ENCODE results near the gene SMIM41.

The SMIM41 gene

GRCh38 chr12:52148464-52149181 lies 69.1 kb downstream of the SMIM41 start:
- DNase-seq, result peak; percentile 40

GRCh38 chr12:52149182-52149641 lies 69.7 kb downstream of the SMIM41 start:
- DNase-seq, result no peak

- DNase-seq, result no peak
Observed at GRCh38 chr12:52149651-52150241, 70.2 kb downstream of the SMIM41 start.

GRCh38 chr12:52151153-52151836 lies 71.8 kb downstream of the SMIM41 start:
- DNase-seq, result no peak

GRCh38 chr12:52151837-52152783 lies 72.6 kb downstream of the SMIM41 start:
- no peak for DNase-seq

GRCh38 chr12:52152905-52153317 lies 73.4 kb downstream of the SMIM41 start:
- DNase-seq, result no peak

- no peak for DNase-seq
Observed at GRCh38 chr12:52155048-52155868, 75.8 kb downstream of the SMIM41 start.

DNA sequence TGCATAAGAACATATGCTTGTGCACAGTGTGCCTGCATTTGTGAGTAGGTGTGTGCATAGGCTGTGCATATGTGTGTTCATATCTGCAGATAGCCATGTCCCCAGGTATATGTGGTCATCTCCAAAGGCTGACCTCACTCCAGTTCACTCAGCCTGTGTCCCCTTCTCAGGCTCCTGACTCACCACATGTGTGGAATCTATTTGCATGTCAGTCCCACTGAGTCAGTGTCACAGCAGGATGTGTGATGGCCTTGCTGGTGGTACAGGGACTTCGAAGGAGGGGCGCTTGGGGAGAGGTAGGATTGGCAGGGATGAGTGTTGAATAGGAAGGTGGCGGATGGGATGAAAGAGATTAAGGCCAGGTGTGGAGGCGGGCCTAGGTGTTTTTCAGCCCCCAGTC lies 76.8 kb downstream of the SMIM41 start:
- DNase-seq, result no peak

- peak; percentile 60 for DNase-seq
Observed at GRCh38 chr12:52156757-52157565, 77.5 kb downstream of the SMIM41 start.

DNA sequence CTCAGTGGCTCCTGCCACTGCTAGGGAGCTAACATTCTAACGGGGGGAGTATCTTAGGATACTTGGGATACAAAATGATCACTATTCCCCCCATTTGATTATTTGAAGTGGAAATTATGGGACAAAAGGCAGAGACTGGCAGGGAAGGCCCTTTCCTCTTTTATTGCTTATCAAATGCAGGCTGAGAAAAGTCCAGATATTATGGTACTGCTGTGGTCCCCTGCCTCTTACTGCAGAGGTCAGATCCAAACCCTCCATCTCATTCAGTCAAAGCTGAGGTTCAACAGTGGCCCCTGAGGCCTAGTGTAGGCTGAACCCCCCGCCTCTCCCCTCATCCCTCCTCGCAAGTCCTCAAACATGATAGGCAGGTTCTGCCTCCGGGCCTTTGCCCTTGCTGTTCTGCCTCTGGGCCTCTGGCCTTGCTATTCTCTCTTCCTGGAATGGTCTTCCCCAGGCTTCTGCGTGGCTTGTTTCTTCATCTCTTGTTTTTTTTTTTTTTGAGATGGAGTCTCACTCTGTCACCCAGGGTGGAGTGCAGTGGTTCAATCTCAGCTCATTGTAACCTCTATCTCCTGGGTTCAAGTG lies 78.2 kb downstream of the SMIM41 start:
- DNase-seq, result no peak

Measured in NCI-H2171 (cell line).